ENCODE results near the gene COG7.

The COG7 gene

GRCh38 chr16:23339787-23340186, 113.2 kb downstream of the COG7 start:
- Histone ChIP-seq H3K4me3 (ENCODE audit: low read length, poor library complexity, severe bottlenecking) (no peak overlapping the region), H2AFZ (ENCODE audit: low read length) (no peak overlapping the region), H3K9me2 (replicated peaks; ENCODE audit: low read depth, low read length) (no peaks in the 10 kb centered on the region), H3K4me1 (ENCODE audit: insufficient read depth, low read length, poor library complexity, severe bottlenecking) (no peaks in the 10 kb centered on the region), H3F3A (ENCODE audit: low read depth) (no peaks in the 10 kb centered on the region), H3K9ac (ENCODE audit: low read depth, low read length, poor library complexity, severe bottlenecking) (no peak overlapping the region), H3K36me3 (ENCODE audit: insufficient read depth, low read length) (no peaks in the 10 kb centered on the region), H3K4me2 (ENCODE audit: low read depth, low read length, poor library complexity, severe bottlenecking) (no peak overlapping the region), H3K27me3 (ENCODE audit: insufficient read depth, low read length, poor library complexity, severe bottlenecking) (no peaks in the 10 kb centered on the region), H4K20me1 (ENCODE audit: insufficient read depth, low read length, poor library complexity, severe bottlenecking) (no peaks in the 10 kb centered on the region), H3K79me2 (ENCODE audit: insufficient read depth, low read length) (no peaks in the 10 kb centered on the region), H3K9me3 (ENCODE audit: insufficient read depth, low read depth, low read length) (no peaks in the 10 kb centered on the region)
- TF ChIP-seq CTCF (conservative IDR thresholded peaks at IDR 0.05; ENCODE audit: low read length) (no peak), EZH2phosphoT487 (IDR thresholded peaks at IDR 0.05; ENCODE audit: borderline replicate concordance) (no peak)

Data from Loucy (cell line).